RCC 7860 (cell line): ENCODE measurements around the gene TIPARP.
"Not testable (repeated sequence)": the region's sequence is repeated elsewhere in the genome, so short reads cannot be mapped to it uniquely, and the experiment has no call there.

Source experiments
- DNase-seq: peaks from one replicate; pipeline ENCODE4 v3.0.0-alpha.2; 2015; ENCODE audit warnings: low spot score
- FAIRE-seq: peaks from 2 replicates; lab custom pipeline; 2012; peaks lifted over from hg19 to GRCh38; lab: Jason Lieb, UNC

TIPARP gene

DNA sequence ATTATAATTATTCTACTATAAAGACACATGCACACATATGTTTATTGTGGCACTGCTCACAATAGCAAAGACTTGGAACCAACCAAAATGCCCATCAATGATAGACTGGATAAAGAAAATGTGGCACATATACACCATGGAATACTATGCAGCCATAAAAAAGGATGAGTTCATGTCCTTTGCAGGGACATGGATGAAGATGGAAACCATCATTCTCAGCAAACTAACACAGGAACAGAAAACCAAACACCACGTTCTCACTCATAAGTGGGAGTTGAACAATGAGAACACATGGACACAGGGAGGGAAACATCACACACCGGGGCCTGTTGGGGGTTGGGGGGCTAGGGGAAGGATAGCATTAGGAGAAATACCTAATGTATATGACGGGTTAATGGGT lies 62.7 kb downstream of the TIPARP start:
- DNase-seq, FAIRE-seq: not testable (repeated sequence)

GRCh38 chr3:156738251-156738650 lies 63.9 kb downstream of the TIPARP start:
- no peak for DNase-seq
- FAIRE-seq: no peak

GRCh38 chr3:156739976-156740375 lies 65.6 kb downstream of the TIPARP start:
- no peak for FAIRE-seq
- DNase-seq: no peak

- not testable (repeated sequence) for FAIRE-seq, DNase-seq
Observed at GRCh38 chr3:156740581-156740980, 66.2 kb downstream of the TIPARP start.

DNA sequence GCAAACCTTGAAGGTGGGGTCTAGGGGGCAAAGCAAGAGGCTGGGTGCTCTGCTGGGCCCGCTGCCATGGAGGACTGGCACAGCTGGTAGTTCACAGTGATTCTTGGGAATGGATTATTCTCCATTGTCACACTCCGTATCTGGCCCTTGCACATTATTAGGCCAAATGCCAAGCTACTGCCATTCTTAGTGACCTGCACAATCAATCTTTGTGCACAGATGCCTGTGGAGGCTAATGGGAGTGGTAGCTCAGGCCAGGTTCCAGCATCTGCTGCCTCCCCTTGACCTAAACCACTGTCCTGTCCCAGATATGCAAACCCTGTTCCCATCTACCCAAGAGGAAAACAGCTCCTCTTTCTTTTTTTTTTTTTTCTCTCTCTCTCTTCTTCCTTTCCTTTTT lies 67.5 kb downstream of the TIPARP start:
- DNase-seq (no peak), FAIRE-seq (no peak)

DNA sequence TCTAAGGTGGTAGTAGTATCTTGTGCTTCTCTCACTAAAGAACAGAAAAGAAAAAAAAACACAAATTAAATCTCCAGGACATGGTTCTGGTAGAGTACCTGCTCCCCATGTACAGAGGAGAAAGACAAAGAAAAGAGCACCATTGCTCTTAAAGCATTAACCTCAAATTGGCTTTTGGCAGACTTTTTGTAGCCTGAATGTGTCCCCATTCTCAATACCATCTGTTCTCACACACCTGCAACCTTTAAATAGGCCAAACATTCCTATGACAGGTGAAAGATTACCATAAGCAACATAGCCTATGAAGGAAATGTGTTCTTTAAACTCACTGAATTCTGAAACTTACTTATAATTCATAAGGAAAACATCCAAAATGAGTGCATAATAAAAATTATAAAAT lies 68.0 kb downstream of the TIPARP start:
- no peak for FAIRE-seq

DNA sequence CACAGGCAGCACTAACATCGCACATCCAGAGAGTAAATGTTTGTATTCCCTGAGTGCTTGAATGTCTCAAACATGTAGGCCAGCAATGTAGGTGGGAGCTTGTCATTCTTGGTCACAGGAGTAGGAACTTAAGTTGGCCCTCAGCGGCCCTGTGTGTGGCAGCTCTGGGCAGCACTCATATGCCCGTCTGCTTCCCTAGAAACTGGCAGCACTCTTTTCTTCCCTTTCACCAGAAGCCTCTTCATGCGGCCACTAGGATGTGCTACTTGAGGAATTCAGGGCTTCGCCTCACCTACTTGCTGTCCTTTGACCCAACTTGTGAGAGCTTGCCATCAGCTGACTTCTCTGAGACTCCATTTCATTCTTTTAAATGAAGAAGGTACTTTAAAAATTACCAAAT lies 69.5 kb downstream of the TIPARP start:
- DNase-seq: no peak

More for the DNA sequence above, 68.0 kb downstream of the TIPARP start:
- DNase-seq: no peak

GRCh38 chr3:156744631-156745030 lies 70.2 kb downstream of the TIPARP start:
- DNase-seq (no peak), FAIRE-seq (no peak)

More for the DNA sequence above, 69.5 kb downstream of the TIPARP start:
- FAIRE-seq: no peak

DNA sequence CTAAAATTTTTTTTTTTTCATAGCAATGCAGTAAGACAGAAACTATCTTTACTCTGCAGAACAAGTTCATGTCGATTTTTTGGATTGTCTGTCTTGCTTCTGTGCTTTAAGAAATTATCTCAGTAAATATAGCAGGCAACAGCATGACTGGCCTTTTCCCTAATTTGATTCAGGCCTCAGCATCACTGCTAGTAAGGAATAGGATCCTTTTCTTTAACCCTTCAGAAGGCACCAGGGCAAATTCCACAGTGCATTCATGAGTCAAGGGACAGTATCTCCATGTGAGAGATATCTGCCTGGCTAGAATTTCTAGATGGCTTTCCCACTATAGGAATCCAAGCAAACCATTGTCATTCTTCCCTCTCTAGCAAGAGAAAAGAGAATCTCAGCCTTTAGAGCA lies 71.4 kb downstream of the TIPARP start:
- DNase-seq: no peak
- FAIRE-seq: no peak

- DNase-seq (no peak), FAIRE-seq (no peak)
Observed at GRCh38 chr3:156747046-156747445, 72.7 kb downstream of the TIPARP start.

DNA sequence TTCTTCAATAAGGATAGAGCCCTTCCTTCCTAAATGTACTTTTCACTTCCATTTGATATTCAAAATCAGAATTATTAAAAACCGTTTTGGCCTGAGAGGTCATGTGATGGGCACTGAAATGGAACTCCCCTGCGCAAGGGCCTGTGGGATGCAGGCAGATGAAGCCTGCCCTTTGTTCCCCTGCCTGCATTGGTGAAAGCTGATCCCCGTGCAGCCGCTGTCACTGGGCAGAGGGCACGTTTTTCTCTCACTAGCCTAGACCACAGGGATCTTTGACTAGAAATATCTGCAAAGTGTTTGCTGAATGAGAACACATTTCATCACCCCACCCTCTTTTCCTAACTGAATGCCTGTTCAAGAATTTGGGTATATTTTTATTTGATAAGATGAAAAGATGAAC lies 74.9 kb downstream of the TIPARP start:
- FAIRE-seq (no peak), DNase-seq (no peak)

- FAIRE-seq: no peak
- no peak for DNase-seq
Observed at GRCh38 chr3:156750191-156750873, 75.9 kb downstream of the TIPARP start.

- DNase-seq (no peak), FAIRE-seq (no peak)
Observed at GRCh38 chr3:156750874-156751245, 76.5 kb downstream of the TIPARP start.

GRCh38 chr3:156751461-156752025 lies 77.2 kb downstream of the TIPARP start:
- DNase-seq (no peak), FAIRE-seq (no peak)
